Heart left ventricle (tissue), 16 donors: ENCODE data around the gene HLA-DMA. TPM values are rescaled to one million over a fixed set of nuclear protein-coding genes. Genes with fewer than 3 reads are reported as not detected.

Experiments
- ATAC-seq, 4 donors: fragments of 200-7000 bp; cut with Tn5 transposase; one replicate each; pipeline ENCODE4 v1.9.1; 2020 to 2022; ENCODE audit warnings: moderate library complexity in 4 of 4, mild to moderate bottlenecking in 3 of 4, moderate number of reproducible peaks in 1 of 4
- DNase-seq, 5 donors: peaks; one replicate each; pipeline ENCODE4 v3.0.0-alpha.2; 2020
- H3K27ac ChIP-seq, 12 donors: fragments of 200-600 bp; sonication (generic) in 4 of 12; one replicate each; pipeline versions ENCODE4 v1.5.0 to v1.8.0; 2016 to 2022; ENCODE audit warnings: mild to moderate bottlenecking in 2 of 12
- H3K27me3 ChIP-seq, 9 donors: fragments of 200-600 bp; sonication (generic) in 2 of 9; one replicate each; pipeline versions ENCODE4 v1.5.1 to v1.8.0; 2016 to 2022; ENCODE audit warnings: mild to moderate bottlenecking in 3 of 9
- H3K36me3 ChIP-seq, 9 donors: fragments of 200-600 bp; sonication (generic) in 2 of 9; one replicate each; pipeline versions ENCODE4 v1.5.0 to v1.8.0; 2018 to 2022; ENCODE audit warnings: mild to moderate bottlenecking in 2 of 9
- H3K4me1 ChIP-seq, 12 donors: fragments of 200-600 bp; sonication (generic) in 4 of 12; one replicate each; pipeline versions ENCODE4 v1.5.0 to v1.8.0; 2016 to 2022; ENCODE audit warnings: mild to moderate bottlenecking in 3 of 12
- H3K4me3 ChIP-seq, 12 donors: fragments of 200-600 bp; sonication (generic) in 4 of 12; one replicate each; pipeline versions ENCODE4 v1.5.0 to v1.8.0; 2017 to 2022; ENCODE audit warnings: mild to moderate bottlenecking in 9 of 12, moderate library complexity in 4 of 12
- H3K9me3 ChIP-seq, 12 donors: fragments of 200-600 bp; sonication (generic) in 4 of 12; one replicate each; pipeline versions ENCODE4 v1.5.0 to v1.8.0; 2016 to 2022; ENCODE audit warnings: mild to moderate bottlenecking in 1 of 12
- CTCF ChIP-seq, 12 donors: fragments of 200-600 bp; sonication (generic) in 4 of 12; IDR thresholded peaks; one replicate each; pipeline versions ENCODE4 v1.5.0 to v1.8.0; 2018 to 2022; ENCODE audit warnings: antibody characterized with exemption in 12 of 12, mild to moderate bottlenecking in 5 of 12
- POLR2A ChIP-seq, 2 donors: fragments of 450-650 bp; IDR thresholded peaks; one replicate each; pipeline ENCODE4 v1.6.1; 2017; ENCODE audit warnings: antibody characterized with exemption in 2 of 2, mild to moderate bottlenecking in 2 of 2, moderate library complexity in 2 of 2
- WGBS, 4 donors: extraction: QIAGEN DNeasy Blood & Tissue Kit in 2 of 4; methylation state at CpG; one replicate each; pipeline versions ENCODE4 v1.1.5 to v1.1.7; 2013 to 2018; 5-methylcytosine and 5-hydroxymethylcytosine counted together
- intact Hi-C, 10 donors: fragments of 100-400 bp; cut with DNase I; formaldehyde crosslinking; loops; one replicate each; pipeline versions ENCODE4 v1.11.1 to v1.14.2; 2022
- polyA plus RNA-seq, 2 donors: library from polyadenylated mRNA; stranded (reverse); fragments of 200-250 nt; gene quantifications; one replicate each; pipeline ENCODE4 v1.2.3, GENCODE V29; 2013
- total RNA-seq, 9 donors: library from RNA; depleted of rRNA in 2 of 9; stranded (reverse); fragments of >200 nt in 2 of 9; fragmentation: NEBNext Ultra II Directional in 3 of 9; extraction: Animal tissue kit (Norgen Biotek cat#: 25700) in 3 of 9; gene quantifications; one replicate each; pipeline versions ENCODE4 v1.1.0 to v1.2.4, GENCODE V29; 2016 to 2023
- donor health status: ischemic (EF 13 %, LVEDD 7.1; RV severe dilation, severe dysfunction).
- donor health status: healthy with polysubstance abuse.
- donor health status: DM: no; HTN: yes; CAD: no.
- donor health status: DM: no; HTN: no; CAD: no.
- donor health status: ischemic (EF 25% LVEDD 6.9; RV normal size, moderate dysfunction).
- donor health status: ischemic (EF 25% LVEDD 5.7; RV mildly dilated, moderate dysfunction).
- donor health status: healthy.
- donor health status: DM: yes; HTN: yes; CAD: no.
- donor health status: ischemic (EF 35%, LVEDD 5.7; RV mildly dilated, moderate dysfunction).
- donor health status: nonischemic (EF 11% LVEDD 7.7; RV severe dilation, severe dysfunction).
- donor health status: DM: yes; HTN: yes; CAD: no.
- donor health status: PGD.
- donor health status: ischemic (EF 29% LVEDD 5.4; RV normal size, mild dysfunction).
- donor health status: nonischemic (EF 23%, LVEDD 6.1; RV moderate dilation, normal function).

The HLA-DMA gene
- total and polyA plus RNA-seq, 11 donors = 5.4 to 150 (median 16.2) TPM

GRCh38 chr6:32908897-32909296 lies 44.0 kb downstream of the HLA-DMA start:
- H3K4me3 ChIP-seq = no peak overlapping the region
- no peak overlapping the region for H3K27ac ChIP-seq
- TF ChIP-seq CTCF (IDR thresholded peaks at IDR 0.05) (no peak), POLR2A (IDR thresholded peaks at IDR 0.05) (no peak)
- ATAC-seq = no peak
- intact Hi-C loops = no loop called here
- no peaks in the 10 kb centered on the region for H3K36me3 ChIP-seq
- DNase-seq = no peak
- H3K9me3 ChIP-seq = no peaks in the 10 kb centered on the region
- peaks cover 0 to 6% (median 0%) of the 10 kb centered on the region in 9 donors for H3K27me3 ChIP-seq
- 78 to 90% (median 89%) methylated on average over 2 of the region's 2 CpGs for WGBS, 4 donors
- H3K4me1 ChIP-seq = no peaks in the 10 kb centered on the region

GRCh38 chr6:32906539-32906938 lies 46.4 kb downstream of the HLA-DMA start:
- no peak for ATAC-seq
- H3K27me3 ChIP-seq = peaks cover 0 to 5% (median 0%) of the 10 kb centered on the region in 9 donors
- no peaks in the 10 kb centered on the region for H3K9me3 ChIP-seq
- 45 to 73% (median 55%) methylated on average over 1 of the region's 1 CpG for WGBS, 4 donors
- no peaks in the 10 kb centered on the region for H3K4me1 ChIP-seq
- intact Hi-C loops = no loop called here
- H3K27ac ChIP-seq = no peak overlapping the region
- peaks cover 0 to 3% (median 0%) of the 10 kb centered on the region in 9 donors for H3K36me3 ChIP-seq
- no peak for TF ChIP-seq CTCF (IDR thresholded peaks at IDR 0.05)
- no peak for TF ChIP-seq POLR2A (IDR thresholded peaks at IDR 0.05)
- no peak for DNase-seq
- no peak overlapping the region for H3K4me3 ChIP-seq

- no peak for DNase-seq
- ATAC-seq = no peak
- Histone ChIP-seq H3K4me1 (no peaks in the 10 kb centered on the region), H3K9me3 (no peaks in the 10 kb centered on the region), H3K4me3 (no peak overlapping the region), H3K27me3 (no peaks in the 10 kb centered on the region), H3K36me3 (peaks cover 0 to 10% (median 0%) of the 10 kb centered on the region in 9 donors), H3K27ac (no peak overlapping the region)
- intact Hi-C loops = no loop called here
- 55 to 88% (median 71%) methylated on average over 2 of the region's 2 CpGs for WGBS, 4 donors
- no peak for TF ChIP-seq CTCF (IDR thresholded peaks at IDR 0.05)
Measured at GRCh38 chr6:32905078-32905477, 47.8 kb downstream of the HLA-DMA start.

- intact Hi-C loops = no loop called here
- TF ChIP-seq POLR2A (IDR thresholded peaks at IDR 0.05) = no peak
- no peak for TF ChIP-seq CTCF (IDR thresholded peaks at IDR 0.05)
- no peaks in the 10 kb centered on the region for H3K9me3 ChIP-seq
- H3K4me3 ChIP-seq = no peak overlapping the region
- H3K27me3 ChIP-seq = no peaks in the 10 kb centered on the region
- H3K4me1 ChIP-seq = no peaks in the 10 kb centered on the region
- DNase-seq (no peak), ATAC-seq (no peak)
- no peak overlapping the region for H3K27ac ChIP-seq
- H3K36me3 ChIP-seq = peaks cover 0 to 10% (median 0%) of the 10 kb centered on the region in 9 donors
Measured at GRCh38 chr6:32903952-32904351, 48.9 kb downstream of the HLA-DMA start.

Other genes starting within 250 kb of the HLA-DMA start
- 10 to 100 TPM in 2 of 9 donors, 1 to 10 TPM in 1, under 1 TPM in 3, not detected in 3; 0.14 to 34.4 (median 1.6) TPM for gene HLA-DQA2, start 211.7 kb downstream of the HLA-DMA start, total RNA-seq
- not detected for gene HLA-DQA2, start 211.7 kb downstream of the HLA-DMA start, polyA plus RNA-seq
- 10 to 100 TPM in 1 of 9 donors, 1 to 10 TPM in 3, under 1 TPM in 2, not detected in 3; 0.55 to 26.4 (median 1.5) TPM for gene HLA-DQB2, start 189.6 kb downstream of the HLA-DMA start, total RNA-seq
- not detected for gene HLA-DQB2, start 189.6 kb downstream of the HLA-DMA start, polyA plus RNA-seq
- gene HLA-DOB, start 136.1 kb downstream of the HLA-DMA start, total RNA-seq = 1 to 10 TPM in 1 of 9 donors, under 1 TPM in 6, not detected in 2; 0.25 to 2.7 (median 0.60) TPM
- gene HLA-DOB, start 136.1 kb downstream of the HLA-DMA start, polyA plus RNA-seq = under 1 TPM; 0.30 to 0.76 TPM
- 100 to 1,000 TPM in 1 of 9 donors, 10 to 100 TPM in 6, 1 to 10 TPM in 2; 5.4 to 107 (median 14.9) TPM for gene TAP2, start 114.4 kb downstream of the HLA-DMA start, total RNA-seq
- gene TAP2, start 114.4 kb downstream of the HLA-DMA start, polyA plus RNA-seq = 10 to 100 TPM in 1 of 2 donors, 1 to 10 TPM in 1; 7.7 to 12.0 TPM
- gene PSMB8, start 109.0 kb downstream of the HLA-DMA start, total RNA-seq = 100 to 1,000 TPM in 1 of 9 donors, 10 to 100 TPM in 8; 11.1 to 115 (median 15.2) TPM
- 10 to 100 TPM; 23.1 to 32.6 TPM for gene PSMB8, start 109.0 kb downstream of the HLA-DMA start, polyA plus RNA-seq
- gene TAP1, start 99.4 kb downstream of the HLA-DMA start, total RNA-seq = 100 to 1,000 TPM in 1 of 9 donors, 10 to 100 TPM in 8; 15.1 to 207 (median 20.3) TPM
- 10 to 100 TPM; 21.6 to 44.5 TPM for gene TAP1, start 99.4 kb downstream of the HLA-DMA start, polyA plus RNA-seq
- gene PSMB9, start 98.9 kb downstream of the HLA-DMA start, total RNA-seq = 100 to 1,000 TPM in 1 of 9 donors, 10 to 100 TPM in 7, 1 to 10 TPM in 1; 8.9 to 182 (median 14.6) TPM
- gene PSMB9, start 98.9 kb downstream of the HLA-DMA start, polyA plus RNA-seq = 10 to 100 TPM; 15.7 to 23.3 TPM
- 100 to 1,000 TPM in 1 of 9 donors, 10 to 100 TPM in 1, 1 to 10 TPM in 7; 2.7 to 127 (median 9.3) TPM for gene HLA-DMB, start 12.1 kb downstream of the HLA-DMA start, total RNA-seq
- gene HLA-DMB, start 12.1 kb downstream of the HLA-DMA start, polyA plus RNA-seq = 1 to 10 TPM; 3.7 to 4.8 TPM
- 100 to 1,000 TPM in 2 of 9 donors, 10 to 100 TPM in 7; 56.8 to 107 (median 73.5) TPM for gene BRD2, start 15.5 kb upstream of the HLA-DMA start, total RNA-seq
- 10 to 100 TPM; 61.9 to 67.8 TPM for gene BRD2, start 15.5 kb upstream of the HLA-DMA start, polyA plus RNA-seq
- 10 to 100 TPM in 2 of 9 donors, 1 to 10 TPM in 4, under 1 TPM in 3; 0.44 to 32.4 (median 1.5) TPM for gene HLA-DOA, start 56.5 kb upstream of the HLA-DMA start, total RNA-seq
- gene HLA-DOA, start 56.5 kb upstream of the HLA-DMA start, polyA plus RNA-seq = 1 to 10 TPM in 1 of 2 donors, under 1 TPM in 1; 0.78 to 1.2 TPM
- gene HLA-DPA1, start 120.6 kb upstream of the HLA-DMA start, total RNA-seq = 100 to 1,000 TPM in 2 of 9 donors, 10 to 100 TPM in 7; 18.6 to 438 (median 51.0) TPM
- gene HLA-DPA1, start 120.6 kb upstream of the HLA-DMA start, polyA plus RNA-seq = 10 to 100 TPM; 18.2 to 23.5 TPM
- gene HLA-DPB1, start 122.9 kb upstream of the HLA-DMA start, total RNA-seq = 100 to 1,000 TPM in 2 of 9 donors, 10 to 100 TPM in 7; 16.6 to 346 (median 30.7) TPM
- gene HLA-DPB1, start 122.9 kb upstream of the HLA-DMA start, polyA plus RNA-seq = 10 to 100 TPM; 25.0 to 30.1 TPM
- gene COL11A2, start 239.4 kb upstream of the HLA-DMA start, total RNA-seq = 1 to 10 TPM in 4 of 9 donors, under 1 TPM in 5; 0.42 to 2.3 (median 0.93) TPM
- gene COL11A2, start 239.4 kb upstream of the HLA-DMA start, polyA plus RNA-seq = 1 to 10 TPM in 1 of 2 donors, under 1 TPM in 1; 0.39 to 4.9 TPM
- gene RXRB, start 247.6 kb upstream of the HLA-DMA start, total RNA-seq = 10 to 100 TPM; 20.7 to 39.6 (median 33.4) TPM
- 10 to 100 TPM; 24.6 to 29.8 TPM for gene RXRB, start 247.6 kb upstream of the HLA-DMA start, polyA plus RNA-seq
- 10 to 100 TPM; 42.4 to 70.4 (median 55.3) TPM for gene SLC39A7, start 247.8 kb upstream of the HLA-DMA start, total RNA-seq
- gene SLC39A7, start 247.8 kb upstream of the HLA-DMA start, polyA plus RNA-seq = 100 to 1,000 TPM in 1 of 2 donors, 10 to 100 TPM in 1; 39.9 to 197 TPM